T-cell (primary cell): ENCODE measurements around the gene APELA. TPM values are rescaled to one million over a fixed set of nuclear protein-coding genes. Genes with fewer than 3 reads are reported as not detected.

Experiments
- ATAC-seq, 4 experiments: fragments of 200-7000 bp in 3 of 4; fragments of 150-1000 bp in 1 of 4; cut with Tn5 transposase; replicated peaks in 1 of 4; 1 replicate in 3 of 4; 2 replicates in 1 of 4; pipeline ENCODE4 v1.10.0; 2021; ENCODE audit warnings: moderate library complexity in 3 of 4, mild to moderate bottlenecking in 2 of 4, moderate number of reproducible peaks in 1 of 4
- CTCF ChIA-PET, 2 donors: fragments of 300-600 bp; sonication (Branson Sonifier 250); formaldehyde crosslinking; loops; one replicate each; lab custom pipeline; 2022; ENCODE audit warnings: antibody characterized with exemption in 2 of 2; lab: Charles Lee
- POLR2A ChIA-PET, 2 donors: fragments of 300-600 bp; sonication (Branson Sonifier 250); formaldehyde crosslinking; loops; one replicate each; lab custom pipeline; 2022; ENCODE audit warnings: antibody characterized with exemption in 2 of 2; lab: Charles Lee
- DNase-seq, 35 experiments: peaks; one replicate each; pipeline versions ENCODE4 v3.0.0 to v3.0.0-alpha.2; 2013 to 2023
- H3K27ac ChIP-seq: one replicate; pipeline ENCODE4 v1.5.1; 2013; ENCODE audit warnings: low read length
- H3K27me3 ChIP-seq, 2 experiments: replicated peaks in 1 of 2; 1 replicate in 1 of 2; 2 replicates in 1 of 2; pipeline versions ENCODE4 v1.6.1 to v1.7.0; 2013; ENCODE audit warnings: low read length in 1 of 2, mixed read lengths in 1 of 2; ENCODE audit not compliant: control insufficient read depth in 2 of 2, insufficient read depth in 2 of 2; ENCODE audit errors: extremely low read depth in 1 of 2
- H3K36me3 ChIP-seq, 2 donors: 1 replicate in 1 of 2; 2 replicates in 1 of 2; pipeline versions ENCODE4 v1.6.1 to v1.7.0; 2013; ENCODE audit warnings: low read length in 1 of 2; ENCODE audit not compliant: control insufficient read depth in 2 of 2, insufficient read depth in 1 of 2; ENCODE audit errors: extremely low read depth in 1 of 2
- H3K4me1 ChIP-seq, 2 experiments: 1 replicate in 1 of 2; 2 replicates in 1 of 2; pipeline versions ENCODE4 v1.6.1 to v1.7.0; 2013; ENCODE audit warnings: low read length in 2 of 2, mixed read lengths in 1 of 2; ENCODE audit not compliant: insufficient read depth in 2 of 2, control insufficient read depth in 1 of 2; ENCODE audit errors: extremely low read depth in 1 of 2
- H3K4me3 ChIP-seq, 2 donors: 1 replicate in 1 of 2; 2 replicates in 1 of 2; pipeline versions ENCODE4 v1.5.1 to v1.7.0; 2013; ENCODE audit warnings: mild to moderate bottlenecking in 2 of 2, low read length in 1 of 2, moderate library complexity in 1 of 2; ENCODE audit not compliant: control insufficient read depth in 1 of 2; ENCODE audit errors: extremely low read depth in 1 of 2
- H3K9me3 ChIP-seq: 2 replicates; pipeline ENCODE4 v1.7.0; 2013
- H3K27ac Mint-ChIP-seq, 2 donors: one replicate each; pipeline ENCODE4 v1.8.0; 2020 to 2021; ENCODE audit warnings: mild to moderate bottlenecking in 2 of 2, mixed read lengths in 2 of 2
- H3K27me3 Mint-ChIP-seq, 2 donors: one replicate each; pipeline ENCODE4 v1.8.0; 2021 to 2022; ENCODE audit warnings: mixed read lengths in 2 of 2
- H3K36me3 Mint-ChIP-seq: one replicate; pipeline ENCODE4 v1.8.0; 2021; ENCODE audit warnings: mixed read lengths
- H3K4me1 Mint-ChIP-seq, 3 donors: one replicate each; pipeline ENCODE4 v1.8.0; 2020 to 2022; ENCODE audit warnings: mixed read lengths in 3 of 3, mild to moderate bottlenecking in 1 of 3
- H3K4me3 Mint-ChIP-seq, 3 donors: one replicate each; pipeline ENCODE4 v1.8.0; 2020 to 2022; ENCODE audit warnings: mild to moderate bottlenecking in 3 of 3, mixed read lengths in 3 of 3, moderate library complexity in 3 of 3
- H3K9me3 Mint-ChIP-seq, 3 donors: one replicate each; pipeline ENCODE4 v1.8.0; 2020 to 2022; ENCODE audit warnings: mixed read lengths in 3 of 3
- WGBS: methylation state at CpG from one replicate; pipeline ENCODE4 v1.1.5; 2013; ENCODE audit warnings: missing lambda C conversion rate; ENCODE audit not compliant: insufficient coverage; 5-methylcytosine and 5-hydroxymethylcytosine counted together
- total RNA-seq, 35 experiments: library from RNA in 6 of 35; stranded (reverse) in 6 of 35; fragments of 120-200 nt in 1 of 35; gene quantifications; one replicate each; pipeline versions ENCODE4 v1.2.1 to v1.2.4 and lab custom pipeline; 2013 to 2026

APELA gene
- total RNA-seq, result not detected
- total RNA-seq (2013), result not detected
- 0 to 0.18 (median 0) reads per million in 29 experiments for total RNA-seq (lab: John Stamatoyannopoulos, UW)

GRCh38 chr4:164876700-164877324 is at the start of gene APELA:
APELA (plus strand) TSS chr4:164877178; CDS start chr4:164877332, 154 bp downstream.
- no peak for ATAC-seq
- Histone ChIP-seq H3K27ac (no peak within 1 kb of the TSS), H3K4me3 (no peak within 1 kb of the TSS), H3K9me3 (no peaks in the 10 kb centered on the region), H3K36me3 (no peaks in the 10 kb centered on the region), H3K4me1 (no peaks in the 10 kb centered on the region), H3K27me3 (no peaks in the 10 kb centered on the region)
- Mint-ChIP-seq H3K27ac (no peak within 1 kb of the TSS), H3K36me3 (no peaks in the 10 kb centered on the region), H3K4me1 (peaks cover 0 to 2% (median 0%) of the 10 kb centered on the region in 3 donors), H3K27me3 (peaks cover 7 to 11% of the 10 kb centered on the region in 2 donors), H3K4me3 (no peak within 1 kb of the TSS), H3K9me3 (no peaks in the 10 kb centered on the region)
- no peak for DNase-seq
- ChIA-PET CTCF (no interaction called here), POLR2A (interaction anchor here in 1 of 2 donors (0.6 kb wide), 1 partner anchor 16 kb away, joined by 5 read pairs; no protein-coding TSS in a partner anchor)
- no CpG with 5 or more reads among the region's 7 CpGs for WGBS

DNA sequence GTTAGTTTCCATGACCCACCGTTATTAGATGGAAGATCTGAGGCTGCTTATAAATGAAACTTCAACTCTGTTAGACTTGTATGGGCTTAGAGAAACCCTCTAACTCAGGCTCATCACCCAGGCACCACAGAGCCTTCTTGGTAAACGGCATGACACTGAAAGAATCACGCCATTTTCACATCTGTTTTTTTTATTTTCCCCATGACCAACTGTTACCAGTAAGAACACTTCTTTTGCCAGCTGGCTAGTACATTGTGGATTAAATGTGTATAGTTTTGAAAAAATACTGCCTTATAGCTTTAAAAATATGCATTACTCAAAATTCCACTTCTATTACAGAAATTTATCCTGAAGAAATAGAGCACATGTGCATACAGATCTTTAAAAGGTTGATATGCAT is 48.0 kb upstream of the APELA start:
- no CpG with 5 or more reads among the region's 3 CpGs for WGBS
- no peaks in the 10 kb centered on the region for H3K36me3 Mint-ChIP-seq

GRCh38 chr4:164846566-164846965 is 30.4 kb upstream of the APELA start:
- no CpG with 5 or more reads among the region's 4 CpGs for WGBS
- Mint-ChIP-seq H3K4me3 (no peak overlapping the region), H3K36me3 (no peaks in the 10 kb centered on the region), H3K27me3 (peaks cover 0 to 5% of the 10 kb centered on the region in 2 donors), H3K9me3 (peaks cover 0 to 3% (median 0%) of the 10 kb centered on the region in 3 donors), H3K4me1 (no peaks in the 10 kb centered on the region), H3K27ac (no peak overlapping the region)
- no peak for ATAC-seq
- H3K36me3 ChIP-seq, result no peaks in the 10 kb centered on the region
- no peaks in the 10 kb centered on the region for H3K4me1 ChIP-seq
- peaks cover 0 to 1% of the 10 kb centered on the region in 2 experiments for H3K27me3 ChIP-seq
- POLR2A ChIA-PET, result interaction anchor here in 1 of 2 donors (0.6 kb wide), 1 partner anchor 200 kb away, joined by 3 read pairs; no protein-coding TSS in a partner anchor
- CTCF ChIA-PET, result interaction anchor here in 1 of 2 donors (0.8 kb wide), 1 partner anchor 66 kb away, joined by 3 read pairs; no protein-coding TSS in a partner anchor
- H3K9me3 ChIP-seq, result no peaks in the 10 kb centered on the region
- no peak overlapping the region for H3K27ac ChIP-seq
- DNase-seq, result no peak
- H3K4me3 ChIP-seq, result no peak overlapping the region

More for the DNA sequence above, 48.0 kb upstream of the APELA start:
- no peaks in the 10 kb centered on the region for H3K9me3 Mint-ChIP-seq
- no peak overlapping the region for H3K4me3 ChIP-seq
- H3K9me3 ChIP-seq, result no peaks in the 10 kb centered on the region
- peaks cover 0 to 2% of the 10 kb centered on the region in 2 experiments for H3K27me3 ChIP-seq
- no peaks in the 10 kb centered on the region for H3K4me1 ChIP-seq
- H3K36me3 ChIP-seq, result no peaks in the 10 kb centered on the region
- H3K27me3 Mint-ChIP-seq, result no peaks in the 10 kb centered on the region
- ChIA-PET POLR2A (interaction anchor here in 1 of 2 donors (0.6 kb wide), 1 partner anchor 191 kb away, joined by 6 read pairs; no protein-coding TSS in a partner anchor), CTCF (no interaction called here)
- DNase-seq (no peak), ATAC-seq (no peak)
- no peak overlapping the region for H3K4me3 Mint-ChIP-seq
- no peak overlapping the region for H3K27ac Mint-ChIP-seq
- no peak overlapping the region for H3K27ac ChIP-seq
- no peaks in the 10 kb centered on the region for H3K4me1 Mint-ChIP-seq

- Mint-ChIP-seq H3K36me3 (no peaks in the 10 kb centered on the region), H3K4me1 (no peaks in the 10 kb centered on the region), H3K27me3 (peaks cover 0 to 5% of the 10 kb centered on the region in 2 donors), H3K27ac (no peak overlapping the region), H3K9me3 (peaks cover 0 to 3% (median 0%) of the 10 kb centered on the region in 3 donors), H3K4me3 (no peak overlapping the region)
- no peaks in the 10 kb centered on the region for H3K9me3 ChIP-seq
- CTCF ChIA-PET, result interaction anchor here in 1 of 2 donors (0.8 kb wide), 1 partner anchor 66 kb away, joined by 3 read pairs; no protein-coding TSS in a partner anchor
- no peak for DNase-seq
- no peaks in the 10 kb centered on the region for H3K4me1 ChIP-seq
- H3K27ac ChIP-seq, result no peak overlapping the region
- H3K36me3 ChIP-seq, result no peaks in the 10 kb centered on the region
- ATAC-seq, result no peak
- no peaks in the 10 kb centered on the region for H3K27me3 ChIP-seq
- POLR2A ChIA-PET, result no interaction called here
- H3K4me3 ChIP-seq, result no peak overlapping the region
- no CpG with 5 or more reads among the region's 3 CpGs for WGBS
Measured at GRCh38 chr4:164847016-164847415, 30.0 kb upstream of the APELA start.

DNA sequence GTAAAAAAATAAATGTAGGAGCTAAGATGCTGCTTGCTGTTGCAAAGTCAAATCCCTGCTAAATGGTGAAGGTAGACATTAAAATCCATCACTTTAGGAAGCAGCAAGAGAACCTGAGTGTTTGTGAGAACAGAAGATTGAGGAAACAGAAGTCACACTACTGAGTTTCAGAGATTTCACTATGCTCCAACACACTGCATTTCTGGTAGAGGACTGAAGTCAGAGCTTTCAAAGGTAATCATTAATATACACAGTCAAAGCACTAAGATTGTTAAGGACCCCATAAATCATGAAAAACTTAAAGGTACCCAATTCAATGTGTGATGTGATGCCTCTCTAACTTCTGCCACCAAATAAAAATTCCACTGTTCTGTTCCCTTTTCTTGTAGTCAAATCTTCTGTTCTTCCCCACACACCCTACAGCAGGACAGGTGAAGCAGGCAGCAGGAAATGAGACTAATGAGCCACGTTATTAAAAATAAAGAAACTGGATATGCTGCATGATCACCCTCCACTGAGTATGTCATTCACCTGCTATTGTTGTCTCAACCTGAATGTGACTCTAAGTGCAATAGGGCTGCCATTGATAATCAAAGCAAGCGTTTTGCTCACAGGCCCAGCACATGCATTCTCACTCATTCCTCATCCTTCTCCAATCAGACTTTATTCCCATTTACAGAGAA is 28.9 kb upstream of the APELA start:
- H3K4me3 ChIP-seq, result no peak overlapping the region
- H3K36me3 ChIP-seq, result no peaks in the 10 kb centered on the region
- ChIA-PET POLR2A (no interaction called here), CTCF (interaction anchor here in 1 of 2 donors (0.5 kb wide), 1 partner anchor 760 kb away, joined by 3 read pairs; no protein-coding TSS in a partner anchor)
- no peaks in the 10 kb centered on the region for H3K4me1 ChIP-seq
- no peak for DNase-seq
- H3K36me3 Mint-ChIP-seq, result no peaks in the 10 kb centered on the region
- H3K9me3 ChIP-seq, result no peaks in the 10 kb centered on the region
- H3K9me3 Mint-ChIP-seq, result peaks cover 0 to 3% (median 3%) of the 10 kb centered on the region in 3 donors
- H3K27me3 Mint-ChIP-seq, result peaks cover 0 to 5% of the 10 kb centered on the region in 2 donors
- H3K4me1 Mint-ChIP-seq, result no peaks in the 10 kb centered on the region
- WGBS, result 80% methylated on average over 1 of the region's 2 CpGs
- no peak overlapping the region for H3K27ac ChIP-seq
- ATAC-seq, result no peak
- H3K27ac Mint-ChIP-seq, result no peak overlapping the region
- no peak overlapping the region for H3K4me3 Mint-ChIP-seq
- H3K27me3 ChIP-seq, result no peaks in the 10 kb centered on the region

GRCh38 chr4:164856396-164856795 is 20.6 kb upstream of the APELA start:
- H3K36me3 Mint-ChIP-seq, result no peaks in the 10 kb centered on the region
- no peak for ATAC-seq
- no peak overlapping the region for H3K27ac ChIP-seq
- no peak overlapping the region for H3K27ac Mint-ChIP-seq
- DNase-seq, result no peak
- H3K4me3 Mint-ChIP-seq, result no peak overlapping the region
- peaks cover 0 to 4% (median 3%) of the 10 kb centered on the region in 3 donors for H3K9me3 Mint-ChIP-seq
- H3K4me3 ChIP-seq, result no peak overlapping the region
- WGBS, result no CpG with 5 or more reads among the region's 1 CpG
- no peaks in the 10 kb centered on the region for H3K4me1 ChIP-seq
- no peaks in the 10 kb centered on the region for H3K36me3 ChIP-seq
- no peaks in the 10 kb centered on the region for H3K9me3 ChIP-seq
- no peaks in the 10 kb centered on the region for H3K27me3 ChIP-seq
- no peaks in the 10 kb centered on the region for H3K4me1 Mint-ChIP-seq
- ChIA-PET CTCF (no interaction called here), POLR2A (no interaction called here)
- H3K27me3 Mint-ChIP-seq, result peaks cover 0 to 4% of the 10 kb centered on the region in 2 donors
